NB4 (cell line): ENCODE measurements around the gene DNAH7.

Source experiments
- DNase-seq: peaks from one replicate; pipeline ENCODE4 v3.0.0; 2010; ENCODE audit warnings: low read depth
- H3K4me3 ChIP-seq: one replicate; pipeline ENCODE4 v1.5.1; 2011; ENCODE audit warnings: mild to moderate bottlenecking, low read depth, low read length, moderate library complexity
- MYC ChIP-seq: IDR thresholded peaks from 2 replicates; pipeline ENCODE4 v1.6.1; 2011; ENCODE audit warnings: low read depth, low read length
- POLR2A ChIP-seq: IDR thresholded peaks from 2 replicates; pipeline ENCODE4 v1.6.1; 2011; ENCODE audit warnings: mild to moderate bottlenecking; ENCODE audit not compliant: insufficient read length; ENCODE audit errors: extremely low read depth
- TF ChIP-seq, protein P1 (sequence below): IDR thresholded peaks from one replicate; pipeline ENCODE4 v1.5.1; 2012; ENCODE audit warnings: low read depth, low read length
- TF ChIP-seq, protein P2 (sequence below): IDR thresholded peaks from 2 replicates; pipeline ENCODE4 v1.6.1; 2011; ENCODE audit warnings: low read depth, low read length

The DNAH7 gene

DNA sequence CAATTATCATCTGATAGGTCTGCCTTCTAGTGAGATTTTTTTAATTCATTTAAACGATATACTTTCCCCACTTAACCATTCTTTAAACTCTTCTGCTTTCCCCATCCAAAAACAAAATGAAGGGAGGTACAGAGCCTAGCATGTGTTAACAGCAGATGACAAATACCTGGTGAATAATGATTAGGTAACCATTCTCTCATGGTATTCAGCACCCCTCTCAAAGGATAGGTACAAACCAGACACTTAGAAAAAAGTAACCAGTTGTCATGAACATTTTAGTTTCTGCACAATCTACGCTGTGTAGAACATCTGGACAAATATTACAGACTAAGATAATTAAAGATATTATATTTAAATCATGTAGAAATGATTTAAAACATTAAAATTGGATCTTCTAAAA, 56.3 kb downstream of the DNAH7 start:
- no peak overlapping the region for H3K4me3 ChIP-seq
- no peak for DNase-seq
- TF ChIP-seq, protein P1, sequence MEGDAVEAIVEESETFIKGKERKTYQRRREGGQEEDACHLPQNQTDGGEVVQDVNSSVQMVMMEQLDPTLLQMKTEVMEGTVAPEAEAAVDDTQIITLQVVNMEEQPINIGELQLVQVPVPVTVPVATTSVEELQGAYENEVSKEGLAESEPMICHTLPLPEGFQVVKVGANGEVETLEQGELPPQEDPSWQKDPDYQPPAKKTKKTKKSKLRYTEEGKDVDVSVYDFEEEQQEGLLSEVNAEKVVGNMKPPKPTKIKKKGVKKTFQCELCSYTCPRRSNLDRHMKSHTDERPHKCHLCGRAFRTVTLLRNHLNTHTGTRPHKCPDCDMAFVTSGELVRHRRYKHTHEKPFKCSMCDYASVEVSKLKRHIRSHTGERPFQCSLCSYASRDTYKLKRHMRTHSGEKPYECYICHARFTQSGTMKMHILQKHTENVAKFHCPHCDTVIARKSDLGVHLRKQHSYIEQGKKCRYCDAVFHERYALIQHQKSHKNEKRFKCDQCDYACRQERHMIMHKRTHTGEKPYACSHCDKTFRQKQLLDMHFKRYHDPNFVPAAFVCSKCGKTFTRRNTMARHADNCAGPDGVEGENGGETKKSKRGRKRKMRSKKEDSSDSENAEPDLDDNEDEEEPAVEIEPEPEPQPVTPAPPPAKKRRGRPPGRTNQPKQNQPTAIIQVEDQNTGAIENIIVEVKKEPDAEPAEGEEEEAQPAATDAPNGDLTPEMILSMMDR: no peak
- TF ChIP-seq, protein P2, sequence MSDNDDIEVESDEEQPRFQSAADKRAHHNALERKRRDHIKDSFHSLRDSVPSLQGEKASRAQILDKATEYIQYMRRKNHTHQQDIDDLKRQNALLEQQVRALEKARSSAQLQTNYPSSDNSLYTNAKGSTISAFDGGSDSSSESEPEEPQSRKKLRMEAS: no peak
- TF ChIP-seq MYC (no peak), POLR2A (no peak)

DNA sequence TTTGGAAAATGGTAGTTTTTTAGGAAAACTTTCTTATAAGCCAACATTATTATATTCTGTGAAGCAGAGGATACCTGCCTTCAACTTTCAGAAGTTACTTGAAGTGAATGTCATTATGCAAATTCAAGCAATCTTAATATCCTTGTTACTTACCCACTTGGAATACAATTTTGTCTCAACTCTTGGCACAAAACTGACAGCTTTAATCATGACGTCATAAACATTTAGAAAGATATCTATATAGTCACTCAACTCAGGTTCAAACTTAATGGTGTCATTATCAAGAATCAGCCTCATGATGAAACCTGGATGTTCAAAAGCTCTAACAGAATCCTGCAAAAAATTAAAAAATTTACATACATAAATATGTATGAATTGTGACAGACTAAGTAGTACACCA, 68.1 kb downstream of the DNAH7 start:
- no peak overlapping the region for H3K4me3 ChIP-seq
- DNase-seq: no peak
- no peak for TF ChIP-seq MYC
- TF ChIP-seq, protein P1: no peak
- TF ChIP-seq POLR2A: no peak
- TF ChIP-seq, protein P2: no peak

DNA sequence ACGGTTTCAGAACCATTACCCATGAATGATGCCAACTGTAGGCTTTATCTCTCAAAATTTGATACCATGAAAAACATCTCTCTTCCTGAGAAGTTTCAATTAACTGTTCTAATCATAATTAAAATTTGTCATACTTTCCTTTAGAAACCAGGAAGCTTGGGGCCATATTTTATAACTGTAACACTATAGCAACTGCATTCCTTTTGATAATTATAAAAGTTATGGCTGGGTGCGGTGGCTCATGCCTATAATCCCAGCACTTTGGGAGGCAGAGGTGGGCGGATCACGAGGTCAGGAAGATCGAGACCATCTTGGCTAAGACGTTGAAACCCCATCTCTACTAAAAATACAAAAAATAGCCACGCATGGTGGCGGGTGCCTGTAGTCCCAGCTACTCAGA, 70.6 kb downstream of the DNAH7 start:
- H3K4me3 ChIP-seq: no peak overlapping the region
- TF ChIP-seq, protein P2: no peak
- TF ChIP-seq, protein P1: no peak
- TF ChIP-seq MYC (no peak), POLR2A (no peak)
- DNase-seq: no peak

DNA sequence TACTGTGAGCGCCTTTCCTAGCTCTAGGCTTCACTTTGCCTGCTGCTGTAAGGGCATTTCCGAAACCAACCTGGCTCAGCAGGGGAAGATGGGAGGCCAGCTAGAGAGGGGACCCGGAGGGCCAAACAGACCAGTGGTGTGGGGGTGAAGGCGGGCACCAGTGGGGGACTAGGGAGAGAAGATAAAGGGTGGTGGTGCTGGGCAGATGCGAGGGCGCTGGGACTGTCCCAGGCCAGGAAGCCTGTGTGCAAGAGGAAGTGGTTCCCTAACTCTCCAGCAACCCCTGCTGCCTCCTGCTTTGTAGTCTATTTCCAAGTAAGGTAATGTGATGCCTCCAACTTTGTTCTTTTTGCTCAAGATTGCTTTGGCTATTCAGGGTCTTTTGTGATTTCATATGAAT, 73.1 kb downstream of the DNAH7 start:
- H3K4me3 ChIP-seq: no peak overlapping the region
- DNase-seq: peak; percentile 13
- TF ChIP-seq POLR2A (no peak), MYC (no peak)
- TF ChIP-seq, protein P2: no peak
- TF ChIP-seq, protein P1: no peak

DNA sequence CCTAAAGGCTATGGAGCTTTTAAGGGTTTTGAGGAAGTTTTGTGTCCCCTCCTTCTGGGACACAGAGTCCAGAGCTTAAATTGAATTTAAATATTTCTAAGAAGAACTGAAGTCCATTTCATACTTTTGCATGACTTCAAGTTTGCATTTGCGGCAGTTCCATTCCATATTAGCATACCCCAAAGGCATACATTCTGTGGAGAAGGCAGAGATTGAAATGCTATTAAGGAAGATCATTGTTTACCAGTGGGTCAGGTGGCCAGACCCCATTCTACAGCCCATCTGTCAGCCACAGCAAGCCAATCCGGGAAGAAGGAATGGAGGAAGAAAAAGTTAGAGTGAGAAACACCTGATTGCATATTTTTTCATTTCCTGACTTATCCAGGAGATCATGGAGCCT, 75.0 kb downstream of the DNAH7 start:
- DNase-seq: no peak
- H3K4me3 ChIP-seq: no peak overlapping the region
- TF ChIP-seq, protein P1: no peak
- TF ChIP-seq POLR2A (no peak), MYC (no peak)
- TF ChIP-seq, protein P2: no peak

DNA sequence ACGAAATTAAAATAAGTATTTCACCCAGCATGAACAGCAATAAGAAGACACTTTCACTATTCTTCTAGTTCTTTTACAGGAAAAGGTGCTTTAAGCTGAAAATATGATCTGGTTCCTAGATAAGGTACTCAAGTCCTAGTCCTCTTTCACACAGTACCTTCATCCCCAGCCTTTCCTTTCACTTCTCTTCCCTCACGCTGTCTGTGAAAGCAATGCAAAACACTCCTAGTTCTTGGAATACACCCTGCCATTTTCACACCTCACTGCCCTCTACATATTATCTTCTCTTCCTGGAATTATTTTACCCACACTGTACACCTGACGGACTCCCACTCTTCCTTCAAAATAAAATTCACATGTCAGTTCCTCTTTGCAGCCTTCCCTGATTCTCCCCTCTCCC, 82.9 kb downstream of the DNAH7 start:
- H3K4me3 ChIP-seq: no peak overlapping the region
- DNase-seq: no peak
- TF ChIP-seq MYC (no peak), POLR2A (no peak)
- TF ChIP-seq, protein P1: no peak
- TF ChIP-seq, protein P2: no peak
